WTC11 (cell line): ENCODE results near the gene CSF1R. TPM values are rescaled to one million over a fixed set of nuclear protein-coding genes. Genes with fewer than 3 reads are reported as not detected.

Experiments
- ATAC-seq: fragments of 200-7000 bp; cut with Tn5 transposase; 2 replicates; pipeline ENCODE4 v1.10.0; 2021; ENCODE audit warnings: mild to moderate bottlenecking, moderate library complexity
- CTCF ChIA-PET: fragments of 300-600 bp; sonication (Branson Sonifier 250); formaldehyde crosslinking; loops from one replicate; lab custom pipeline; 2021; ENCODE audit warnings: antibody characterized with exemption; lab: Charles Lee
- POLR2A ChIA-PET: fragments of 350-600 bp; sonication (Branson Sonifier 250); formaldehyde crosslinking; loops from one replicate; lab custom pipeline; 2021; ENCODE audit warnings: antibody characterized with exemption; lab: Charles Lee
- DNase-seq: peaks from one replicate; pipeline ENCODE4 v3.0.0; 2021; ENCODE audit warnings: low spot score
- H3K27ac Mint-ChIP-seq: 2 replicates; pipeline ENCODE4 v1.8.0; 2021; ENCODE audit warnings: mixed read lengths
- H3K27me3 Mint-ChIP-seq: 2 replicates; pipeline ENCODE4 v1.8.0; 2021; ENCODE audit warnings: low read depth, mild to moderate bottlenecking, moderate library complexity, mixed read lengths
- H3K36me3 Mint-ChIP-seq: 2 replicates; pipeline ENCODE4 v1.8.0; 2021; ENCODE audit warnings: mixed read lengths
- H3K4me1 Mint-ChIP-seq: 2 replicates; pipeline ENCODE4 v1.8.0; 2022; ENCODE audit warnings: mixed read lengths
- H3K4me3 Mint-ChIP-seq: 2 replicates; pipeline ENCODE4 v1.8.0; 2021; ENCODE audit warnings: mild to moderate bottlenecking, moderate library complexity, mixed read lengths
- H3K9me3 Mint-ChIP-seq: 2 replicates; pipeline ENCODE4 v1.8.0; 2021; ENCODE audit warnings: mixed read lengths
- ELF4 ChIP-seq: sonication (generic); formaldehyde crosslinking; IDR thresholded peaks from 2 replicates; pipeline ENCODE4 v1.8.1; 2022; ENCODE audit warnings: low read depth, mild to moderate bottlenecking, moderate library complexity, missing genetic modification reagents
- FOXJ3 ChIP-seq: sonication (generic); formaldehyde crosslinking; IDR thresholded peaks from 2 replicates; pipeline ENCODE4 v1.9.0; 2021; ENCODE audit warnings: missing genetic modification reagents, mild to moderate bottlenecking, borderline replicate concordance
- GABPB1 ChIP-seq: sonication (generic); formaldehyde crosslinking; IDR thresholded peaks from 2 replicates; pipeline ENCODE4 v1.8.1; 2023; ENCODE audit warnings: mild to moderate bottlenecking, missing genetic modification reagents
- GRHL2 ChIP-seq: fragments of 250-450 bp; sonication (Bioruptor Pico); IDR thresholded peaks from 2 replicates; pipeline ENCODE4 v1.8.0; 2022; ENCODE audit warnings: mild to moderate bottlenecking, moderate library complexity; ENCODE audit not compliant: insufficient replicate concordance, severe bottlenecking
- GTF2I ChIP-seq: fragments of 250-450 bp; sonication (Bioruptor Pico); conservative IDR thresholded peaks from 2 replicates; pipeline ENCODE4 v1.4.0; 2021; ENCODE audit warnings: mild to moderate bottlenecking
- IRF2 ChIP-seq: sonication (generic); formaldehyde crosslinking; IDR thresholded peaks from 2 replicates; pipeline ENCODE4 v1.8.0; 2022; ENCODE audit warnings: low read depth, missing genetic modification reagents, borderline replicate concordance
- MYBL2 ChIP-seq: sonication (generic); formaldehyde crosslinking; IDR thresholded peaks from 2 replicates; pipeline ENCODE4 v1.8.1; 2023; ENCODE audit warnings: mild to moderate bottlenecking, moderate library complexity, missing genetic modification reagents
- TEAD1 ChIP-seq: sonication (generic); formaldehyde crosslinking; IDR thresholded peaks from 2 replicates; pipeline ENCODE4 v1.8.0; 2022; ENCODE audit warnings: mild to moderate bottlenecking, missing genetic modification reagents
- TP53 ChIP-seq: sonication (generic); formaldehyde crosslinking; IDR thresholded peaks from 2 replicates; pipeline ENCODE4 v1.8.1; 2023; ENCODE audit warnings: mild to moderate bottlenecking, missing genetic modification reagents
- ZNF232 ChIP-seq: sonication (generic); formaldehyde crosslinking; IDR thresholded peaks from 2 replicates; pipeline ENCODE4 v1.8.0; 2022; ENCODE audit warnings: mild to moderate bottlenecking, missing genetic modification reagents
- ZNF263 ChIP-seq: sonication (generic); formaldehyde crosslinking; IDR thresholded peaks from 2 replicates; pipeline ENCODE4 v1.8.1; 2022; ENCODE audit warnings: low read depth, mild to moderate bottlenecking, moderate library complexity, missing genetic modification reagents
- total RNA-seq: library from RNA; stranded (reverse); gene quantifications from 3 replicates; pipeline ENCODE4 v1.2.3, GENCODE V29; 2021
- TF ChIP-seq, protein P1 (sequence below): sonication (generic); formaldehyde crosslinking; IDR thresholded peaks from 2 replicates; pipeline ENCODE4 v1.8.1; 2022; ENCODE audit warnings: missing genetic modification reagents, borderline replicate concordance
- TF ChIP-seq, protein P2 (sequence below): sonication (generic); formaldehyde crosslinking; IDR thresholded peaks from 2 replicates; pipeline ENCODE4 v1.8.1; 2023; ENCODE audit warnings: mild to moderate bottlenecking, missing genetic modification reagents, borderline replicate concordance
- TF ChIP-seq, protein P3 (sequence below): sonication (generic); formaldehyde crosslinking; IDR thresholded peaks from 2 replicates; pipeline ENCODE4 v1.8.0; 2023; ENCODE audit warnings: mild to moderate bottlenecking, missing genetic modification reagents
- TF ChIP-seq, protein P4 (sequence below): fragments of 250-450 bp; sonication (Bioruptor Pico); IDR thresholded peaks from 2 replicates; pipeline ENCODE4 v1.8.0; 2021; ENCODE audit warnings: mild to moderate bottlenecking
- TF ChIP-seq, protein P5 (sequence below): sonication (generic); formaldehyde crosslinking; IDR thresholded peaks from 2 replicates; pipeline ENCODE4 v1.8.1; 2022; ENCODE audit warnings: low read depth, missing genetic modification reagents, borderline replicate concordance
- TF ChIP-seq, protein P6 (sequence below): fragments of 250-450 bp; sonication (Bioruptor Pico); IDR thresholded peaks from 2 replicates; pipeline ENCODE4 v1.9.0; 2021; ENCODE audit warnings: mild to moderate bottlenecking

CSF1R gene
- total RNA-seq, 1 experiment from 2014 or later = 0.20 TPM

DNA sequence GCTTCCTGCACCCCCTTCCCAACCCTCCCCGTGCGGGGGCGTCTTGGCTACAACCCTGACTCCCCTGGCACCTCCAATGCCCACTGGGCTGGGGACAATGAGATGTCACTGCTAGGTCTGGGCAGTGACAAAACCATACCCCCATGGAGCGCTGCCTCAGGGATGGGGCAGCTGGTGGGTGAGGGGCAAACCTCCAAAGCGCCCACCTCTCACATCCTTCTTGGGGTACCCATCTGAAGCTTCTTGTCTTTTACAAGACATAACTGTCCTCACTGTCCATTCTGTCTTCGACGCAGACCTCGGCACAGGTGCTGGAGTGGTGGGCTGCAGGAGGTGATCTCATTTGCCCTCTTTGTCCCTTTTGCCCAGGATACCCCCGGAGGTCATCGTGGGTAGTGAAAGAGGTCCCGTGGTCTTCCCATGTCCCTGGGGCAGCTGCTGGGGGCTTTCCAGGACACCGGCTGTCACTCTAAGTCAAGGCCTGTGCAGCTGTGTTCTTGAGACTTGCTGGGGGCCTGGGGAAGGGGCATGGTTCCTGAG is 27.8 kb upstream of the CSF1R start:
- Mint-ChIP-seq H3K9me3 (no peaks in the 10 kb centered on the region), H3K36me3 (no peaks in the 10 kb centered on the region), H3K4me3 (no peak overlapping the region), H3K4me1 (peaks cover 5% of the 10 kb centered on the region), H3K27me3 (no peaks in the 10 kb centered on the region), H3K27ac (no peak overlapping the region)
- ChIA-PET POLR2A (no interaction called here), CTCF (interaction anchor here (0.9 to 1.7 kb wide), 4 partner anchors 8 to 105 kb away, joined by 3 to 6 read pairs (median 3); no protein-coding TSS in a partner anchor)
- TF ChIP-seq, protein P1, sequence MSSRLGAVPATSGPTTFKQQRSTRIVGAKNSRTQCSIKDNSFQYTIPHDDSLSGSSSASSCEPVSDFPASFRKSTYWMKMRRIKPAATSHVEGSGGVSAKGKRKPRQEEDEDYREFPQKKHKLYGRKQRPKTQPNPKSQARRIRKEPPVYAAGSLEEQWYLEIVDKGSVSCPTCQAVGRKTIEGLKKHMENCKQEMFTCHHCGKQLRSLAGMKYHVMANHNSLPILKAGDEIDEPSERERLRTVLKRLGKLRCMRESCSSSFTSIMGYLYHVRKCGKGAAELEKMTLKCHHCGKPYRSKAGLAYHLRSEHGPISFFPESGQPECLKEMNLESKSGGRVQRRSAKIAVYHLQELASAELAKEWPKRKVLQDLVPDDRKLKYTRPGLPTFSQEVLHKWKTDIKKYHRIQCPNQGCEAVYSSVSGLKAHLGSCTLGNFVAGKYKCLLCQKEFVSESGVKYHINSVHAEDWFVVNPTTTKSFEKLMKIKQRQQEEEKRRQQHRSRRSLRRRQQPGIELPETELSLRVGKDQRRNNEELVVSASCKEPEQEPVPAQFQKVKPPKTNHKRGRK = no peak
- no peak for TF ChIP-seq MYBL2 (CRISPR knock-in tag)
- TF ChIP-seq, protein P2, sequence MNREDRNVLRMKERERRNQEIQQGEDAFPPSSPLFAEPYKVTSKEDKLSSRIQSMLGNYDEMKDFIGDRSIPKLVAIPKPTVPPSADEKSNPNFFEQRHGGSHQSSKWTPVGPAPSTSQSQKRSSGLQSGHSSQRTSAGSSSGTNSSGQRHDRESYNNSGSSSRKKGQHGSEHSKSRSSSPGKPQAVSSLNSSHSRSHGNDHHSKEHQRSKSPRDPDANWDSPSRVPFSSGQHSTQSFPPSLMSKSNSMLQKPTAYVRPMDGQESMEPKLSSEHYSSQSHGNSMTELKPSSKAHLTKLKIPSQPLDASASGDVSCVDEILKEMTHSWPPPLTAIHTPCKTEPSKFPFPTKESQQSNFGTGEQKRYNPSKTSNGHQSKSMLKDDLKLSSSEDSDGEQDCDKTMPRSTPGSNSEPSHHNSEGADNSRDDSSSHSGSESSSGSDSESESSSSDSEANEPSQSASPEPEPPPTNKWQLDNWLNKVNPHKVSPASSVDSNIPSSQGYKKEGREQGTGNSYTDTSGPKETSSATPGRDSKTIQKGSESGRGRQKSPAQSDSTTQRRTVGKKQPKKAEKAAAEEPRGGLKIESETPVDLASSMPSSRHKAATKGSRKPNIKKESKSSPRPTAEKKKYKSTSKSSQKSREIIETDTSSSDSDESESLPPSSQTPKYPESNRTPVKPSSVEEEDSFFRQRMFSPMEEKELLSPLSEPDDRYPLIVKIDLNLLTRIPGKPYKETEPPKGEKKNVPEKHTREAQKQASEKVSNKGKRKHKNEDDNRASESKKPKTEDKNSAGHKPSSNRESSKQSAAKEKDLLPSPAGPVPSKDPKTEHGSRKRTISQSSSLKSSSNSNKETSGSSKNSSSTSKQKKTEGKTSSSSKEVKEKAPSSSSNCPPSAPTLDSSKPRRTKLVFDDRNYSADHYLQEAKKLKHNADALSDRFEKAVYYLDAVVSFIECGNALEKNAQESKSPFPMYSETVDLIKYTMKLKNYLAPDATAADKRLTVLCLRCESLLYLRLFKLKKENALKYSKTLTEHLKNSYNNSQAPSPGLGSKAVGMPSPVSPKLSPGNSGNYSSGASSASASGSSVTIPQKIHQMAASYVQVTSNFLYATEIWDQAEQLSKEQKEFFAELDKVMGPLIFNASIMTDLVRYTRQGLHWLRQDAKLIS (CRISPR knock-in tag) = no peak
- no peak for TF ChIP-seq GABPB1 (CRISPR knock-in tag)
- no peak for TF ChIP-seq ZNF263 (CRISPR knock-in tag)
- no peak for TF ChIP-seq TEAD1 (CRISPR knock-in tag)
- TF ChIP-seq, protein P3, sequence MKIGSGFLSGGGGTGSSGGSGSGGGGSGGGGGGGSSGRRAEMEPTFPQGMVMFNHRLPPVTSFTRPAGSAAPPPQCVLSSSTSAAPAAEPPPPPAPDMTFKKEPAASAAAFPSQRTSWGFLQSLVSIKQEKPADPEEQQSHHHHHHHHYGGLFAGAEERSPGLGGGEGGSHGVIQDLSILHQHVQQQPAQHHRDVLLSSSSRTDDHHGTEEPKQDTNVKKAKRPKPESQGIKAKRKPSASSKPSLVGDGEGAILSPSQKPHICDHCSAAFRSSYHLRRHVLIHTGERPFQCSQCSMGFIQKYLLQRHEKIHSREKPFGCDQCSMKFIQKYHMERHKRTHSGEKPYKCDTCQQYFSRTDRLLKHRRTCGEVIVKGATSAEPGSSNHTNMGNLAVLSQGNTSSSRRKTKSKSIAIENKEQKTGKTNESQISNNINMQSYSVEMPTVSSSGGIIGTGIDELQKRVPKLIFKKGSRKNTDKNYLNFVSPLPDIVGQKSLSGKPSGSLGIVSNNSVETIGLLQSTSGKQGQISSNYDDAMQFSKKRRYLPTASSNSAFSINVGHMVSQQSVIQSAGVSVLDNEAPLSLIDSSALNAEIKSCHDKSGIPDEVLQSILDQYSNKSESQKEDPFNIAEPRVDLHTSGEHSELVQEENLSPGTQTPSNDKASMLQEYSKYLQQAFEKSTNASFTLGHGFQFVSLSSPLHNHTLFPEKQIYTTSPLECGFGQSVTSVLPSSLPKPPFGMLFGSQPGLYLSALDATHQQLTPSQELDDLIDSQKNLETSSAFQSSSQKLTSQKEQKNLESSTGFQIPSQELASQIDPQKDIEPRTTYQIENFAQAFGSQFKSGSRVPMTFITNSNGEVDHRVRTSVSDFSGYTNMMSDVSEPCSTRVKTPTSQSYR (CRISPR knock-in tag) = no peak
- TF ChIP-seq ELF4 (CRISPR knock-in tag) = no peak
- no peak for TF ChIP-seq ZNF232 (CRISPR knock-in tag)
- TF ChIP-seq TP53 (CRISPR knock-in tag) = no peak
- no peak for TF ChIP-seq GRHL2 (CRISPR knock-in tag)
- no peak for TF ChIP-seq FOXJ3 (CRISPR knock-in tag)
- TF ChIP-seq, protein P4, sequence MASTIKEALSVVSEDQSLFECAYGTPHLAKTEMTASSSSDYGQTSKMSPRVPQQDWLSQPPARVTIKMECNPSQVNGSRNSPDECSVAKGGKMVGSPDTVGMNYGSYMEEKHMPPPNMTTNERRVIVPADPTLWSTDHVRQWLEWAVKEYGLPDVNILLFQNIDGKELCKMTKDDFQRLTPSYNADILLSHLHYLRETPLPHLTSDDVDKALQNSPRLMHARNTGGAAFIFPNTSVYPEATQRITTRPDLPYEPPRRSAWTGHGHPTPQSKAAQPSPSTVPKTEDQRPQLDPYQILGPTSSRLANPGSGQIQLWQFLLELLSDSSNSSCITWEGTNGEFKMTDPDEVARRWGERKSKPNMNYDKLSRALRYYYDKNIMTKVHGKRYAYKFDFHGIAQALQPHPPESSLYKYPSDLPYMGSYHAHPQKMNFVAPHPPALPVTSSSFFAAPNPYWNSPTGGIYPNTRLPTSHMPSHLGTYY = no peak
- TF ChIP-seq, protein P5, sequence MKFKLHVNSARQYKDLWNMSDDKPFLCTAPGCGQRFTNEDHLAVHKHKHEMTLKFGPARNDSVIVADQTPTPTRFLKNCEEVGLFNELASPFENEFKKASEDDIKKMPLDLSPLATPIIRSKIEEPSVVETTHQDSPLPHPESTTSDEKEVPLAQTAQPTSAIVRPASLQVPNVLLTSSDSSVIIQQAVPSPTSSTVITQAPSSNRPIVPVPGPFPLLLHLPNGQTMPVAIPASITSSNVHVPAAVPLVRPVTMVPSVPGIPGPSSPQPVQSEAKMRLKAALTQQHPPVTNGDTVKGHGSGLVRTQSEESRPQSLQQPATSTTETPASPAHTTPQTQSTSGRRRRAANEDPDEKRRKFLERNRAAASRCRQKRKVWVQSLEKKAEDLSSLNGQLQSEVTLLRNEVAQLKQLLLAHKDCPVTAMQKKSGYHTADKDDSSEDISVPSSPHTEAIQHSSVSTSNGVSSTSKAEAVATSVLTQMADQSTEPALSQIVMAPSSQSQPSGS (CRISPR knock-in tag) = no peak
- TF ChIP-seq, protein P6, sequence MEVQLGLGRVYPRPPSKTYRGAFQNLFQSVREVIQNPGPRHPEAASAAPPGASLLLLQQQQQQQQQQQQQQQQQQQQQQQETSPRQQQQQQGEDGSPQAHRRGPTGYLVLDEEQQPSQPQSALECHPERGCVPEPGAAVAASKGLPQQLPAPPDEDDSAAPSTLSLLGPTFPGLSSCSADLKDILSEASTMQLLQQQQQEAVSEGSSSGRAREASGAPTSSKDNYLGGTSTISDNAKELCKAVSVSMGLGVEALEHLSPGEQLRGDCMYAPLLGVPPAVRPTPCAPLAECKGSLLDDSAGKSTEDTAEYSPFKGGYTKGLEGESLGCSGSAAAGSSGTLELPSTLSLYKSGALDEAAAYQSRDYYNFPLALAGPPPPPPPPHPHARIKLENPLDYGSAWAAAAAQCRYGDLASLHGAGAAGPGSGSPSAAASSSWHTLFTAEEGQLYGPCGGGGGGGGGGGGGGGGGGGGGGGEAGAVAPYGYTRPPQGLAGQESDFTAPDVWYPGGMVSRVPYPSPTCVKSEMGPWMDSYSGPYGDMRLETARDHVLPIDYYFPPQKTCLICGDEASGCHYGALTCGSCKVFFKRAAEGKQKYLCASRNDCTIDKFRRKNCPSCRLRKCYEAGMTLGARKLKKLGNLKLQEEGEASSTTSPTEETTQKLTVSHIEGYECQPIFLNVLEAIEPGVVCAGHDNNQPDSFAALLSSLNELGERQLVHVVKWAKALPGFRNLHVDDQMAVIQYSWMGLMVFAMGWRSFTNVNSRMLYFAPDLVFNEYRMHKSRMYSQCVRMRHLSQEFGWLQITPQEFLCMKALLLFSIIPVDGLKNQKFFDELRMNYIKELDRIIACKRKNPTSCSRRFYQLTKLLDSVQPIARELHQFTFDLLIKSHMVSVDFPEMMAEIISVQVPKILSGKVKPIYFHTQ = no peak
- TF ChIP-seq GTF2I (CRISPR knock-in tag) = no peak
- no peak for TF ChIP-seq IRF2 (CRISPR knock-in tag)
- DNase-seq = no peak
- peak; percentile 25; the same call in 1 of the 2 replicates for ATAC-seq
